Nephron progenitor cell (in vitro differentiated cells): ENCODE data around the gene OR52J3.
"Not testable (repeated sequence)": the region's sequence is repeated elsewhere in the genome, so short reads cannot be mapped to it uniquely, and the experiment has no call there.

Source experiments
- DNase-seq: peaks from one replicate; pipeline ENCODE4 v3.0.0; 2021
- H3K27ac Mint-ChIP-seq: 2 replicates; pipeline ENCODE4 v1.8.0; 2021; ENCODE audit warnings: mild to moderate bottlenecking, moderate library complexity, mixed read lengths
- H3K27me3 Mint-ChIP-seq: 2 replicates; pipeline ENCODE4 v1.8.0; 2021; ENCODE audit warnings: mild to moderate bottlenecking, low read depth, mixed read lengths; ENCODE audit not compliant: poor library complexity
- H3K36me3 Mint-ChIP-seq: 2 replicates; pipeline ENCODE4 v1.8.0; 2021; ENCODE audit warnings: low read depth, mixed read lengths
- H3K4me1 Mint-ChIP-seq: 2 replicates; pipeline ENCODE4 v1.8.0; 2021; ENCODE audit warnings: mixed read lengths
- H3K4me3 Mint-ChIP-seq: 2 replicates; pipeline ENCODE4 v1.8.0; 2021; ENCODE audit warnings: mild to moderate bottlenecking, moderate library complexity, mixed read lengths
- H3K9me3 Mint-ChIP-seq: 2 replicates; pipeline ENCODE4 v1.8.0; 2021; ENCODE audit warnings: mild to moderate bottlenecking, moderate library complexity, mixed read lengths
- CTCF ChIP-seq: fragments of 200-600 bp; sonication (generic); IDR thresholded peaks from 2 replicates; pipeline ENCODE4 v1.5.0; 2021; ENCODE audit warnings: antibody characterized with exemption

OR52J3 gene

GRCh38 chr11:5046754-5047330, 516 bp downstream of the OR52J3 start:
- Mint-ChIP-seq H3K27me3 (peaks cover 7% of the 10 kb centered on the region), H3K4me3 (no peak overlapping the region), H3K9me3 (no peaks in the 10 kb centered on the region), H3K36me3 (no peaks in the 10 kb centered on the region), H3K27ac (no peak overlapping the region), H3K4me1 (no peaks in the 10 kb centered on the region)
- no peak for DNase-seq
- no peak for TF ChIP-seq CTCF

GRCh38 chr11:5058679-5059078, 12.4 kb downstream of the OR52J3 start:
- H3K4me1 Mint-ChIP-seq, H3K27me3 Mint-ChIP-seq, DNase-seq, H3K27ac Mint-ChIP-seq, H3K9me3 Mint-ChIP-seq, H3K4me3 Mint-ChIP-seq, H3K36me3 Mint-ChIP-seq: not testable (repeated sequence)

GRCh38 chr11:5059391-5059790, 13.1 kb downstream of the OR52J3 start, which contains the start of gene OR52E2:
OR52E2 (minus strand) TSS chr11:5059627; CDS start chr11:5059627, 0 bp downstream.
- no peaks in the 10 kb centered on the region for H3K36me3 Mint-ChIP-seq
- no peak within 1 kb of the TSS for H3K27ac Mint-ChIP-seq
- no peaks in the 10 kb centered on the region for H3K9me3 Mint-ChIP-seq
- H3K4me1 Mint-ChIP-seq: peaks cover 8% of the 10 kb centered on the region
- no peaks in the 10 kb centered on the region for H3K27me3 Mint-ChIP-seq
- H3K4me3 Mint-ChIP-seq: no peak within 1 kb of the TSS
- no peak for DNase-seq
- TF ChIP-seq CTCF: no peak

GRCh38 chr11:5065027-5065426, 18.7 kb downstream of the OR52J3 start:
- TF ChIP-seq CTCF: no peak
- Mint-ChIP-seq H3K4me3 (no peak overlapping the region), H3K4me1 (peaks cover 8% of the 10 kb centered on the region), H3K9me3 (no peaks in the 10 kb centered on the region), H3K27ac (no peak overlapping the region), H3K27me3 (no peaks in the 10 kb centered on the region), H3K36me3 (no peaks in the 10 kb centered on the region)
- no peak for DNase-seq

- TF ChIP-seq CTCF: no peak
- Mint-ChIP-seq H3K9me3 (no peaks in the 10 kb centered on the region), H3K4me1 (peaks cover 1% of the 10 kb centered on the region), H3K4me3 (no peak within 1 kb of the TSS), H3K27me3 (no peaks in the 10 kb centered on the region), H3K36me3 (no peaks in the 10 kb centered on the region), H3K27ac (no peak within 1 kb of the TSS)
- no peak for DNase-seq
These were observed 22.9 kb downstream of the OR52J3 start, which contains the start of gene OR52E1 for GRCh38 chr11:5069272-5069671. OR52E1 (plus strand) TSS chr11:5069572.

GRCh38 chr11:5071799-5072198, 25.5 kb downstream of the OR52J3 start:
- no peak for TF ChIP-seq CTCF
- DNase-seq: no peak
- H3K36me3 Mint-ChIP-seq: no peaks in the 10 kb centered on the region
- H3K9me3 Mint-ChIP-seq: no peaks in the 10 kb centered on the region
- H3K4me3 Mint-ChIP-seq: no peak overlapping the region
- H3K4me1 Mint-ChIP-seq: no peaks in the 10 kb centered on the region
- no peaks in the 10 kb centered on the region for H3K27me3 Mint-ChIP-seq
- no peak overlapping the region for H3K27ac Mint-ChIP-seq
